Measurements from ENCODE around the gene ITGB2.

The ITGB2 gene

DNA sequence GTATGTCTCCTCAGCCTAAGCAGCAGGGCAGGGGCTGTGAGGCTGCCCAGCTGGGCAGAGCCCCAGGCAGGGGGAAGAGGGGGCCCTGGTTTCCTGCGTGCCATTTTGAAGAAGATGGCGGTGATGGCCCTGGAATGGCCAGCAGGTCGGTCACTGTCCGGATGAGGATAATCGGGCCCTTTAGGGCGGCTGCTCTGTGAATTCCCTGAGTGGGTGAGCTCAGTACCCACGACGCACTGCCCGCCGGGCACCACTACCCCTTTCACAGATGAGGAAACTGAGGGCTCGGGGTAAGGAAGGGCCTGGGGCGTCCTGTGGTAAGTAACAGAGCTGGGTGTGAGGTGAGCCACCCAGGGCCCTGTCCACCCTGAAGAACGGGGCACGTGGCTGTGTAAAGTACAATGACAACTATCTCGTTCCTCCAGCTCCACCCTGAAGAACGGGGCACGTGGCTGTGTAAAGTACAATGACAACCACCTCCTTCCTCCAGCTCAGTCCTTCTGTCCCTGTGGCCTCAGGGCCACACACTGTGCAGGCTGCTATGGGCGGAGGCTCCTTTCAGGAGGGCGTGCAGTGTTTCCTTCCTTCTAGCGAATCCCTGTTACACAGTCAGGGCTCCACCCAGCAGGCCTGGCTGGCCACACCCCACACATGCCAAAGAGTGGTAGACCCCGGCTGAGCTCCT, 23.2 kb downstream of the ITGB2 start:
- DNase-seq (ENCODE audit: low read depth in 2 of 2): no peak

DNA sequence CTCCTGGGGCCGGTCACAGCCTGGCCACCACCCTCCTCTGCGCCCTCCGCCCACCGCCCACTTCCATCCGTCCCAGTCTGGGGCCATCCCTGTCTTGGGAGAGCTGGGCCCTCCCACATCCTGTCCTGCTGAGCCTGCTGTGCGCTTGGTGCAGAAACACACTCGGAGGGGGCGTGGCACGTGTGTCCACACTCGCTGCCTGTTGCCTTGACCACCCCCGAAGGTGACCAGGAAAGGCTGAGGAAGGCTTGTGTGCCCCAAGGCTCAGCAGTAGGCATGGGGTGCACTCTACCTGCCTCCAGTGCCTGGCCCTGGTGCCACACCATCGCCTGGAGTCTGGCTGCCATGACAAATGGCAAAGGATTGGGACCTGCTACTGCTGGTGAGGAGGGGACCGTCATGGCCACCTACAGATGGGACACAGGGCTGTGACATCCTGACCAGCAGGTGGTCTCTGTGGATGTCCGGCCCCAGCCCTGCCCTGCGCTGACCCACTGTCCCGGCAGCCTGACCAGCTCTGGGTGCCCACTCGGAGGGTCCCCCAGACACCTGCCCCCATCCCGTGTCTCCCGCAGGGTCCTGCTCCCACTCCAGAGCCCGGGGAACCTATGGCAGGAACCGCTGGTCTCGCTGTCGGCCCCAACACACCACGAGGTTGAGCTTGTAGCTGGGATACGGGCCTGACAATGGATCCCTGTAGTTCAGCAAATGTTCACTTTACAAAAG, 24.0 kb downstream of the ITGB2 start:
- DNase-seq (ENCODE audit: low read depth in 2 of 2): no peak

GRCh38 chr21:44895859-44896258, 24.8 kb downstream of the ITGB2 start:
- no peak for DNase-seq (ENCODE audit: low read depth in 2 of 2)

DNA sequence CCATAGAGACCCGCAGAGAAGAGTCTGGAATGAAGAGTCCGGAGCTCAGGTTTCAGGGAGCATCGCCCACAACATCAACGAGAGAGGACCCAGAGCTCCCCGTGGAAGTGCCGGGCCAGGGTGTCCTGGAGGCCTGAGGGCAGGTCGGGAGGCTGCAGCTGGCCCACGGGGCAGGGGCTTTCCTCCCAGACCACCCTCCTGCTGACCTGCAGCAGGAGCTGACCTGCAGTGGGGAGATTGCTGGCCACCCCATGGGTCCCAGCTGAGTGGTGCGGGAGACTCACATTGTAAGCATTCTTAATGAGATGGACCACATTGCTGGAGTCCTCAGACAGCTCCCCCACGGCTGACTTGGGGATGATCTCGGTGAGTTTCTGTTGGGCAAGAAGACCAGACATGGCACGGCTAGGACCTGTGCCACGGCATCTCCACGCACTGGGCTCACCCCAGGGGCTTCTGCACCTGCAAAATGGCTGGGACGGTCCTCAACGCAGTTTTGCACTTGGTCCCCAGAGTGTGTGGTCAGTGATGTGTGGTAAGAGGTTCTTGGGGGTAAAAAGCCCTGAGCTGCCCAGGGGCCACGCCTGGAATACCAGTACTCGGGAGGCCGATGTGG, 25.9 kb downstream of the ITGB2 start:
- no peak for DNase-seq (ENCODE audit: low read depth in 2 of 2)

DNA sequence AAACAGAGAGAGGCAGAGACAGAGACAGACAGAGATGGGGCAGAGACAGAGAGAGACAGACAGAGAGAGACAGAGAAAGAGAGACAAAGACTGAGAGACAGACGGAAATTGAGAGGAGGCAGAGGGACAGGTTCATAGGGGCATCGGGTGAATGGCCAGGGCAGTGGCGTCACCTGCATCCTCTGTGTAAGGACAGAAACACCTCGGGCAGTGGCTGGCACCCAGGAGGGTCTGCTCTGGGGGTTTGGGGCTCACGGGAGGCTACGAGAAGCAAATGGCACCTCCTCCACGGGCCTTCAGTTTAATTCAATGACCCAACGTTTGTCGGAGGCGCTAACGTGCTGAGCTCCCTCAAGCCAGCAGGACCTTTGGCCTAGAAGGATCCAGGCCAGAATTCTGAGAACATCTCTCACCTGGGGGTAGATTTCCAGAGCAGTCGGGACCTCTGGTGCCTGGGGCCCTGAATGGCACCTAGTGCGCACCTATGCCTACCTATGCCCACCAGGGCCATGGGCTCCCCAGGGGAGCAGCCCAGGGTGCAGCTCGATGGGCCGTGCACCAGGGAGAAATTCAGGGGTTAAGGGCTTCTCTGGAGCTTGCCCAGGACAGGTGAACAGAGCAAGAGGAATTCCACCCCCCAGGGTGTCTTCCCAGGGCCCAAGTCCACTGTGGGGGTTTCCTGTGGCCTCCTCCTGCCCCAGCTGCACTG, 26.6 kb downstream of the ITGB2 start:
- no peak for DNase-seq (ENCODE audit: low read depth in 2 of 2)

DNA sequence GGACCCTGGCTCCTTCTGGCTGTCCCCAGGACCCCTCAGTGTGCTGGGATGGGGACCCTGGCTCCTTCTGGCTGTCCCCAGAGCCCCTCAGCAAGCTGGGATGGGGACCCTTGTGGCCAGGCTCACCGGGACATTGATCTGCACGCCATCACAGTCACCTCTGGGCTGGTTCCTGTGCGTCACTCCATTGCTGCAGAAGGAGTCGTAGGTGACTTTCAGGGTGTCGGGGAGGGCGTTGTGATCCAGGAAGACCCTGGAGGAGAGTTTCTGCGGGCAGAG, 27.5 kb downstream of the ITGB2 start:
- DNase-seq (ENCODE audit: low read depth in 2 of 2): no peak

DNA sequence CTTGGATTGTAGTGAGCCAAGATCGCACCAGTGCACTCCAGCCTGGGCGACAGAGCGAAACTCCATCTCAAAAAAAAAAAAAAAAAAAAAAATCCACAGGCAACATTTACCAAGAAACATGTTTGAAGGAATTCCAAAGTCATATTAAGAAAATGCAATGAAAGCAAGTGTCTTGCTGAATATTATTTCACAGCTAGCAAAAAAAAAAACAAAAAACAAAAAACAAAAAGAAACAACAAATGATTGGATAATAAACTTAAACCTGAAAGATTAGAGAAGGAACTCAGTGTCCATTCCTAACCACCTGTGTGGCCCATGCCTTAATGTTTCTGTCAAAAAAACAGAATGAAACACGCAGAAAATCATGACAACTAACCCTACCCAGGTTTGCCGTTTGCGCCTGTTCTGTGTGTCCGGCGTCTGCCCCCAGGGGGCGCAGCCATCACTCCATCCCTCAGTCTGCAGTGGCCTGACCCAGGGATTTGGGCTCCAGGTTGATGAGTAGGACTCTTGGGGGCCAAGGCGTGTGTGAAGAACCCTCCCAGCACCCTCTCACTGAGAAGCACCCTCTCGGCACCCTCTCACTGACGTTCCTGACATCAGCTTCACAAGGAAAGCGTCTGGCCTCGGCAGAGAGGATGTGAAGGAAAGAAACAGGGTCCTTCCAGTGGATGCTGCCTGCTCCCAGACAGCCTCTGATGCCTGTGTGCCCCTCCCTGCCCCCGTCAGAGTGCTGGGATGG, 28.0 kb downstream of the ITGB2 start:
- peak; percentile 73 to 77 for DNase-seq (ENCODE audit: low read depth in 2 of 2)

DNA sequence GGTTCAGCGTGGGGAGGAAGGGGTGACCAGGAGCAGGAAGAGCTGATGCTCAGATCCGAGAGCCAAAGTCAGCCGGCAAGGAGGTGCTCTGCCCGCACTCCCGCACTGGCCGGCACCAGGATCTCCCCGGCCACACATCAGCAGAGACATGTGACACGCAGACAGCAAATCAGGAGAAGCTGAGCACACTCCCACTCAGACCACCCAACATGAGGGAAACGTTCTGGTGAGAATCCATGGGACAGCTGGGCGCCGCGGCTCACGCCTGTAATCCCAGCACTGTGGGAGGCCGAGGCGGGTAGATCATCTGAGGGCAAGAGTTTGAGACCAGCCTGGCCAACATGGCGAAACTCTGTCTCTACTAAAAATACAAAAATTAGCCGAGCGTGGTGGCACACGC, 28.6 kb downstream of the ITGB2 start:
- no peak for DNase-seq (ENCODE audit: low read depth in 2 of 2)

DNA sequence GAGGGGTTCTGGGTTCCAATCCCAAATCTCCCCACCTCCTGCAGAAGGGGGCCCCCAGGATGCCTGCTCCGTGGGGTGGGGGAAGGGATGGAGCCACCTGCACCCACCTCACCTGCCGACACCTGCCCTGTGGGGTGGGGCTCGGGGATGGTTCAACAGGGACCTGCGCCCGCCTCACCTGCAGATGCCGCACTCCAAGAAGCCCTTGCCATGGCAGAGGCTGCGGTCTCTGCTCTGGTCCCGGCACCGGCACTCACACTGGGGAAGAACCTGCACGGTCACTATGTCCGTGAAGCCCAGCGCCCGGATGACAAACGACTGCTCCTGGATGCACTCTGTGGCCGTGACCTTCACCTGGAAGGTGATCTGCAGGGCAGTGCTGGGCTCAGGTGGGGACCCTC, 29.1 kb downstream of the ITGB2 start:
- no peak for DNase-seq (ENCODE audit: low read depth in 2 of 2)

DNA sequence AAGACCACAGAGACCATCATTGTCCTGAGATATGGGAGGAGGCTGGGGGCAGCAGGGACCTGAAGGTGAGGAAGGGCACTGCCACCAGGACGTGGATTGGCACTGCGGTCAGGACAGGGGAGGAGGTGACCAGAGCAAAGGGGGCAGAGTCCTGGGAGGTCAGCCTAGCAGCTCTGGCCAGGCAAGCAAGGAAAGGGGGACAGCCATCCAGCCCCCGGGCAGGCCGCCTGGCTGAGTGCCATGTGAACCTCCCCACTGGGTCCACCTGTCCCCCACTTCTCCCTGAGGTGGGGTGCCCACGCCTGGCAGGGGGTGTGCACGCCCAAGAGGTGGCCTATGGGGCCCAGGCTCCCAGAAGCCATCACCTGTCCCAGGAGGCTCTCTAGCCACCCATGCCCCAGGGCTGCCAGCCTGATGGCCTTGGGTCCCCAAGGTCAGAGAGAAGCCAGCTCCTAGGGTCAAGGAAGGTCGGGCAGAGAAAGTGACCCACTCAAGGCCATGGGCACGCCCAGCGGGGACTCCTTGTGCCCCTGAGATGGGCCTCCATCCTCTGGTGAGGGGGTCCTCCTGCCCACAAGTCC, 29.6 kb downstream of the ITGB2 start:
- no peak for DNase-seq (ENCODE audit: low read depth in 2 of 2)

DNA sequence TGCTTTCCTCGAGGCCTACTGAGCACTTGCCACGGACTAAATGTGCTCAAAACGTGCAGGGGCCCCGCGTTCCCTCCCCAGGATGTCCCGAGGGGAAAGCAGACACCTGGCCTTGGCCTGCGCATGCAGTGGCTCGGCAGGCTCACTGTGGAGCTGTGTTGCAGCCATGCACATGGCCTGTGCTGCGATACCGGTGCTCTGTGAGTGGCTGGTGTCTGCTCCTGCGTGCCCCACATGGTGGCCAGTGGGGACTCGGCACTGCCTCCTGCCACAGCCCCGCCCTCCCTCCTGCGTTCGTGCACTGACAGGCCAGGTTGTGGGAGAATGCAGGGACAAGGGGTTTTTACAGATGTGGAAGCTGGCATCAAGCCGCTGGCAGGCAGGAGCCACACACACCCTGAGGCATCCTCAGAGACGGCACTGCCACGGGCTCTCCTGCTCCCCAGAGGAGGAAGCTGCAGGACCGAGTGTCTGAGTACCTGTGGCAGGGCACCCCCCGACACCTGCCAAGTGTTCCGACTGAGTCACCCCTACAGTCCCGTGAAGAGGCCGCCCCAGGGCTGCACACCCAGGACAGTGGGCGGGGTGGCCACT, 30.3 kb downstream of the ITGB2 start:
- DNase-seq (ENCODE audit: low read depth in 2 of 2): no peak

DNA sequence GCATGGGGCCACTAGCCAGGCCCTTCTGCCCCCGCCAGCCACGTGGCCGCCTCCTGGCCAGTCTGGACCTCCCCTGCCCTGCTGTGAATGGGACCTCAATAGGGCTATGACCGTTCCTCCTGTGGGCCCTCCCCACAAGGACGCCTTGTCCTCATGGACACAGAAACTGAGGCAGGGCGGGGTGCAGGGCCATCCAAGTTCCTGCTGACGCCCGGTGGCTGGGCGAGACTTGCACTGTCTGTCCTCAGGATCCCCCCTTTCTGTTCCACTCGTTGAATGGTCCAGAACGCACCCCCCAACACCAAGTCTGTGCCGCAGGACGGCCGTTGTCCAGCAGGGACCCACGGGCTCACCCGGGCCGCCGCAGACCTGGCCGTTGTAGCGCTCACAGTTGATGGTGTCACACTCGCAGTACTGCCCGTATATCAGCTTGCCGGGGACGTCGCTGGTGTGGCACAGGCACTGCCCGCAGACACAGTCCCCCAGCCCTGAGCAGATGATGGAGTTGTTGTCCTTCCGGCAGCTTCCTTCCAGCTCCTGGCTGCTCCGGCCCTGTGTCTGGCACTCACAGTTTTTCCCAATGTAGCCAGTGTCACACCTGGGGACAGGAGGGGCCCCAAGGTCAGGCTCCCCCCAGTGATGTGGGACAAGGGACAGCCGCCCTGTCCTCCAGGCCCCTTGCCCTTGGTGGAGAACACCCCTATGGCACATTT, 30.9 kb downstream of the ITGB2 start:
- no peak for DNase-seq (ENCODE audit: low read depth in 2 of 2)

DNA sequence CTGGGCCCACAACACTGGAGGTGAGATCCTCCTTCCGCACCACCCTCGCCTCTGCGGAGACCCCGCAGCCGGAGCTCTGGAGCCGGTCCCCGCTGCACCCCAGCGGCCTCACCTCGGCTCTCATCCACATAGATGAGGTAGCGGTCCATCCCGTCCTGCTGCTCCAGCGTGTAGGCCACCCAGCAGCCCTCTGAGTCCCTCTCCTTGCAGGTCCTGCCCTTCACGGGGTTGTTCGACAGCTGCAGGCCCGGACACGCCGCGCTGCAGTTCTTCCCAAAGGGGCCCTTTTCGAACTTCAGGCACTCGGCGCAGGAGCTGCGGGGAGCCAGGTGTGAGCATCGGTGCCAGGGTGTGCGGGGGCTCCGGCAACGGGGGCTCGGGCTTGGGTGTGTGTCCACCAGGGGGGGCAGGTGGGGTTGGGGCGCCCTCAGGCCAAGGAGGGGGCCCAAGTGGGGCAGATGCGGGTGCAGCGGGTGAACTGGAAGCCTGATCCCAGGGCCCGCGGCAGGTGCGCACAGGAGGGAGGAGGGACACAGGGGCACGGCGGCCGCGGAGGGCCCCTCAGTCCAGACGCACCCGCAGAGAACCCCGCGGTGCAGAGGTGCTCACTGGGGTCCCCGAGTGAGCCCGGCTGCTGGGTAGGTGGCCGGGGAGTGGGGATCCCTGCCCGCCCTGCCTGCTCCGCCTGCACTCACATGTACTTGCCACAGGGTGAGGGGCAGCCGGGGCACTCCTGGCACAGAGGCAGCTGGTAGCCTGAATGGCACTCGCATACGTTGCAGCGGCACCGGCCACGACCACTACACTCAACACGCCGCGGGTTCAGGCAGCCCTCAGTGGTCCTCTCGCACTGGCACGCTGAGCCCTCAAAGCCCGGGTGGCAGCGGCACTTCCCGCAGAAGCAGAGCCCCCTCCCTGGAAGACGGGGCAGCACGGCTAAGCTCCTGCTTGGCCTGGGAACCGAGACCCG, 31.8 kb downstream of the ITGB2 start:
- DNase-seq (ENCODE audit: low read depth in 2 of 2): no peak

- DNase-seq (ENCODE audit: low read depth in 2 of 2): no peak
Observed at GRCh38 chr21:44887807-44888580, 32.7 kb downstream of the ITGB2 start.

- no peak for DNase-seq (ENCODE audit: low read depth in 2 of 2)
Observed at GRCh38 chr21:44887126-44887806, 33.4 kb downstream of the ITGB2 start.

DNA sequence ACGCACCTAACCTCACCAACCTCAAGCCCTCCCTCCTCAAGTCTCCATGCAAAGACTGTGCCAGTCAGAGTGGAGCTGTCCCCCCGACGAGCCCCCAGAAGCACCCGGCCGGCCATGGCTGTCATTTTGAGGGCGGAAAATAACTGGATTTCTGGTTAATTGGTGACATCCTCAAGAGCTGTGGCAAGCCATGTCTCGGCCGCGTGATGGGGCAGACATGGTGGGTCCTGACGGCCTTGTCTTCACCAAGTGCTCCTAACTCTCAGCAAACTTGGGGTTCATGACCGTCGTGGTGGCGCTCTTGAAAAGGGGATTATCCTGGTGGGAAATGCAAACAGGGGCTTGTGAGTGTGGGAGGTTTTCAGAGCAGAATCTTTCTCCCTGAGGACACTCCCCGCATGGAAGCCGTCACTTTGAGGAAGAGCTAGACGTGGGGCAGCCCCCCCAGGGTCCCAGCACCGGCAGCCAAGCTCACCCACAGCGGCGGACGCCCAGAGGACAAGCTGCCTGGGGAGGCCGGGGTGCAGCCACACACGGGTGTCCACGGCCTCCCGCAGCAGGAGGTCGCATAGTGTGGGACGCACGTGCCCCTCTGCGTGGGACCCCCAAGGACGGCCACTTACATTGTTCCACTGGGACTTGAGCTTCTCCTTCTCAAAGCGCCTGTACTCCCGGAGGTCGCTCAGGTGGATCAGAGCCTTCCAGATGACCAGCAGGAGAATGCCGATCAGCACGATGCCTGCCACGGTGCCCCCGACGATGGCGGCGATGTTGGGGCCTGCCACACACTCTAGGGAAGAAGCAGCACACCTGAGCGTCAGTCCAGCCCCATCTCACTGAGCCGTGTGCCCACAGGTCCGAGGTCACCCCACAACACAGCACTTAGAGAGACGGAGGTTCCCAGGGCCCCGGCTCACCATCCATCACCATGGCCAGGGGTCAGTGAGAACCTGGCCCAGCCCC, 34.3 kb downstream of the ITGB2 start:
- no peak for DNase-seq (ENCODE audit: low read depth in 2 of 2)

- DNase-seq (ENCODE audit: low read depth in 2 of 2): no peak
Observed at GRCh38 chr21:44885615-44886014, 35.1 kb downstream of the ITGB2 start.
